Nephron (organoid): ENCODE data around the gene AGTRAP.

Experiments used
- H3K27ac Mint-ChIP-seq, 3 experiments: 2 replicates each; pipeline ENCODE4 v1.8.0; 2020; ENCODE audit warnings: mixed read lengths in 3 of 3, mild to moderate bottlenecking in 2 of 3, moderate library complexity in 1 of 3
- H3K27me3 Mint-ChIP-seq: 2 replicates; pipeline ENCODE4 v1.8.0; 2021; ENCODE audit warnings: low read depth, mild to moderate bottlenecking, moderate library complexity, mixed read lengths
- H3K36me3 Mint-ChIP-seq: 2 replicates; pipeline ENCODE4 v1.8.0; 2020; ENCODE audit warnings: low read depth, mixed read lengths
- H3K4me1 Mint-ChIP-seq: 2 replicates; pipeline ENCODE4 v1.8.0; 2020; ENCODE audit warnings: mixed read lengths
- H3K4me3 Mint-ChIP-seq, 3 experiments: 2 replicates each; pipeline ENCODE4 v1.8.0; 2020; ENCODE audit warnings: mild to moderate bottlenecking in 3 of 3, mixed read lengths in 3 of 3, moderate library complexity in 2 of 3
- H3K9me3 Mint-ChIP-seq: 2 replicates; pipeline ENCODE4 v1.8.0; 2020; ENCODE audit warnings: mixed read lengths
- CTCF ChIP-seq, 3 experiments: fragments of 200-600 bp; sonication (generic); IDR thresholded peaks; one replicate each; pipeline ENCODE4 v1.5.0; 2021; ENCODE audit warnings: antibody characterized with exemption in 3 of 3; ENCODE audit not compliant: unreplicated experiment in 3 of 3

AGTRAP gene

GRCh38 chr1:11784993-11785769 lies 49.2 kb downstream of the AGTRAP start:
- Mint-ChIP-seq H3K27ac (no peak overlapping the region), H3K4me3 (peak overlapping the region in 2 of 3 experiments; percentile 42 to 60), H3K4me1 (peaks cover 26% of the 10 kb centered on the region), H3K36me3 (no peaks in the 10 kb centered on the region), H3K27me3 (no peaks in the 10 kb centered on the region), H3K9me3 (no peaks in the 10 kb centered on the region)
- peak; percentile 67 to 78 (median 74) for TF ChIP-seq CTCF (IDR thresholded peaks at IDR 0.05; ENCODE audit: unreplicated experiment in 3 of 3)

GRCh38 chr1:11786168-11786567 lies 50.2 kb downstream of the AGTRAP start:
- TF ChIP-seq CTCF (IDR thresholded peaks at IDR 0.05; ENCODE audit: unreplicated experiment in 3 of 3): no peak
- Mint-ChIP-seq H3K27ac (no peak overlapping the region), H3K27me3 (no peaks in the 10 kb centered on the region), H3K4me1 (peaks cover 33% of the 10 kb centered on the region), H3K36me3 (peaks cover 6% of the 10 kb centered on the region), H3K4me3 (no peak overlapping the region), H3K9me3 (no peaks in the 10 kb centered on the region)

- Mint-ChIP-seq H3K4me3 (no peak overlapping the region), H3K27me3 (no peaks in the 10 kb centered on the region), H3K36me3 (peaks cover 16% of the 10 kb centered on the region), H3K9me3 (no peaks in the 10 kb centered on the region), H3K4me1 (peaks cover 43% of the 10 kb centered on the region), H3K27ac (peak overlapping the region in 2 of 3 experiments; percentile 20 to 69)
- TF ChIP-seq CTCF (IDR thresholded peaks at IDR 0.05; ENCODE audit: unreplicated experiment in 3 of 3): no peak
Observed at GRCh38 chr1:11787251-11787803, 51.4 kb downstream of the AGTRAP start.

- TF ChIP-seq CTCF (IDR thresholded peaks at IDR 0.05; ENCODE audit: unreplicated experiment in 3 of 3): no peak
- no peaks in the 10 kb centered on the region for H3K27me3 Mint-ChIP-seq
- no peaks in the 10 kb centered on the region for H3K9me3 Mint-ChIP-seq
- peaks cover 22% of the 10 kb centered on the region for H3K36me3 Mint-ChIP-seq
- H3K27ac Mint-ChIP-seq: peak overlapping the region in 2 of 3 experiments; percentile 20 to 69
- peaks cover 47% of the 10 kb centered on the region for H3K4me1 Mint-ChIP-seq
- no peak overlapping the region for H3K4me3 Mint-ChIP-seq
Observed at GRCh38 chr1:11787804-11788436, 52.0 kb downstream of the AGTRAP start.

GRCh38 chr1:11788549-11789053 lies 52.7 kb downstream of the AGTRAP start:
- peaks cover 44% of the 10 kb centered on the region for H3K4me1 Mint-ChIP-seq
- TF ChIP-seq CTCF (IDR thresholded peaks at IDR 0.05; ENCODE audit: unreplicated experiment in 3 of 3): no peak

More at GRCh38 chr1:11788549-11789053, 52.7 kb downstream of the AGTRAP start:
- Mint-ChIP-seq H3K4me3 (peak overlapping the region in 1 of 3 experiments; percentile 17), H3K27me3 (no peaks in the 10 kb centered on the region), H3K27ac (no peak overlapping the region), H3K36me3 (peaks cover 22% of the 10 kb centered on the region), H3K9me3 (no peaks in the 10 kb centered on the region)
